Nephron progenitor cell (in vitro differentiated cells): ENCODE results near the gene RNASE8.

ENCODE experiments used
- DNase-seq: peaks from one replicate; pipeline ENCODE4 v3.0.0; 2021
- H3K27ac Mint-ChIP-seq: 2 replicates; pipeline ENCODE4 v1.8.0; 2021; ENCODE audit warnings: mild to moderate bottlenecking, moderate library complexity, mixed read lengths
- H3K27me3 Mint-ChIP-seq: 2 replicates; pipeline ENCODE4 v1.8.0; 2021; ENCODE audit warnings: mild to moderate bottlenecking, low read depth, mixed read lengths; ENCODE audit not compliant: poor library complexity
- H3K36me3 Mint-ChIP-seq: 2 replicates; pipeline ENCODE4 v1.8.0; 2021; ENCODE audit warnings: low read depth, mixed read lengths
- H3K4me1 Mint-ChIP-seq: 2 replicates; pipeline ENCODE4 v1.8.0; 2021; ENCODE audit warnings: mixed read lengths
- H3K4me3 Mint-ChIP-seq: 2 replicates; pipeline ENCODE4 v1.8.0; 2021; ENCODE audit warnings: mild to moderate bottlenecking, moderate library complexity, mixed read lengths
- H3K9me3 Mint-ChIP-seq: 2 replicates; pipeline ENCODE4 v1.8.0; 2021; ENCODE audit warnings: mild to moderate bottlenecking, moderate library complexity, mixed read lengths
- TF ChIP-seq, protein P1 (sequence below): fragments of 200-600 bp; sonication (generic); IDR thresholded peaks from 2 replicates; pipeline ENCODE4 v1.5.0; 2021; ENCODE audit warnings: antibody characterized with exemption

Gene RNASE8

GRCh38 chr14:21054768-21055145 is 2.9 kb upstream of the RNASE8 start:
- DNase-seq: no peak
- H3K4me3 Mint-ChIP-seq: no peak overlapping the region
- TF ChIP-seq, protein P1, sequence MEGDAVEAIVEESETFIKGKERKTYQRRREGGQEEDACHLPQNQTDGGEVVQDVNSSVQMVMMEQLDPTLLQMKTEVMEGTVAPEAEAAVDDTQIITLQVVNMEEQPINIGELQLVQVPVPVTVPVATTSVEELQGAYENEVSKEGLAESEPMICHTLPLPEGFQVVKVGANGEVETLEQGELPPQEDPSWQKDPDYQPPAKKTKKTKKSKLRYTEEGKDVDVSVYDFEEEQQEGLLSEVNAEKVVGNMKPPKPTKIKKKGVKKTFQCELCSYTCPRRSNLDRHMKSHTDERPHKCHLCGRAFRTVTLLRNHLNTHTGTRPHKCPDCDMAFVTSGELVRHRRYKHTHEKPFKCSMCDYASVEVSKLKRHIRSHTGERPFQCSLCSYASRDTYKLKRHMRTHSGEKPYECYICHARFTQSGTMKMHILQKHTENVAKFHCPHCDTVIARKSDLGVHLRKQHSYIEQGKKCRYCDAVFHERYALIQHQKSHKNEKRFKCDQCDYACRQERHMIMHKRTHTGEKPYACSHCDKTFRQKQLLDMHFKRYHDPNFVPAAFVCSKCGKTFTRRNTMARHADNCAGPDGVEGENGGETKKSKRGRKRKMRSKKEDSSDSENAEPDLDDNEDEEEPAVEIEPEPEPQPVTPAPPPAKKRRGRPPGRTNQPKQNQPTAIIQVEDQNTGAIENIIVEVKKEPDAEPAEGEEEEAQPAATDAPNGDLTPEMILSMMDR: no peak
- peaks cover 9% of the 10 kb centered on the region for H3K27me3 Mint-ChIP-seq
- peaks cover 35% of the 10 kb centered on the region for H3K4me1 Mint-ChIP-seq
- H3K36me3 Mint-ChIP-seq: no peaks in the 10 kb centered on the region
- peak overlapping the region; percentile 40 for H3K27ac Mint-ChIP-seq
- no peaks in the 10 kb centered on the region for H3K9me3 Mint-ChIP-seq

GRCh38 chr14:21055432-21056117 is 2.0 kb upstream of the RNASE8 start:
- H3K4me3 Mint-ChIP-seq: no peak overlapping the region
- peaks cover 15% of the 10 kb centered on the region for H3K27me3 Mint-ChIP-seq

DNA sequence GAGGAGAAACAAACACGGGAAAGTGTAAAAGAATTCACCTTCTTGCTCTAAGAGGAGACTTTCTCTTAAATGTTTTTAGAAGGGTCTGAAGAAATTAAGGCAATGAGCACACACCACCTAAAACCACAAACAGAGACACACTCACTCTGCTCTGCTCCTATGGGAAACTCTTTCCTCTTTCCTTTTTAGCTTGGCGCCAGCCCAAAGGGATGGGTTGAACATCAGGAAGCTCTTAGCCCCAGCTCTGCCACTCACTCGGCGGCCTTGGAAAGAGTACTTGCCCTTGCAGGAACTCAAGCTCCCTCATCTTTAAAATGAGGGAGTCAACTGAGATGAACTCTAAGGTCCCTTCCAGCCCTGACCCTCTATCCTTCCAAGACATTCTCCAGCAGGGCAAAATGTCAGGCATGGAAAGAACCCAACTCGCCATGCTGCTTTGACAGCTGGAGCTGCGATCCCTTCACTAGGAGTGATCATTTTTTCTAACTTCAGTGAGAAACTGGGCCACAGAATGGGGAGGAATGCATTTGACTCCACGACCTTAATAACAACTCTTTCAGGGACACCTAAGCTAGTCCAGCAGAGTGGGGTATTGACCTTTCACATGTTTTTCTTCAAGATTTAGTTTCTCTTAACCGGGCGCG is 980 bp upstream of the RNASE8 start:
- H3K27ac Mint-ChIP-seq: no peak overlapping the region
- H3K4me3 Mint-ChIP-seq: no peak overlapping the region
- H3K4me1 Mint-ChIP-seq: peaks cover 53% of the 10 kb centered on the region
- no peaks in the 10 kb centered on the region for H3K9me3 Mint-ChIP-seq
- H3K27me3 Mint-ChIP-seq: peaks cover 15% of the 10 kb centered on the region
- DNase-seq: no peak
- TF ChIP-seq, protein P1: no peak
- H3K36me3 Mint-ChIP-seq: no peaks in the 10 kb centered on the region

More at GRCh38 chr14:21055432-21056117, 2.0 kb upstream of the RNASE8 start:
- no peak for DNase-seq
- Mint-ChIP-seq H3K27ac (peak overlapping the region; percentile 94), H3K36me3 (no peaks in the 10 kb centered on the region), H3K4me1 (peaks cover 43% of the 10 kb centered on the region), H3K9me3 (no peaks in the 10 kb centered on the region)
- TF ChIP-seq, protein P1: no peak

- peak overlapping the region; percentile 71 for H3K27ac Mint-ChIP-seq
- peaks cover 10% of the 10 kb centered on the region for H3K27me3 Mint-ChIP-seq
- no peaks in the 10 kb centered on the region for H3K36me3 Mint-ChIP-seq
- H3K4me3 Mint-ChIP-seq: no peak overlapping the region
- no peaks in the 10 kb centered on the region for H3K9me3 Mint-ChIP-seq
- TF ChIP-seq, protein P1: no peak
- DNase-seq: no peak
- peaks cover 70% of the 10 kb centered on the region for H3K4me1 Mint-ChIP-seq
These were observed 1.3 kb downstream of the RNASE8 start for GRCh38 chr14:21058903-21059302.

GRCh38 chr14:21059842-21060613 is 2.4 kb downstream of the RNASE8 start:
- Mint-ChIP-seq H3K27me3 (peaks cover 11% of the 10 kb centered on the region), H3K9me3 (no peaks in the 10 kb centered on the region), H3K36me3 (no peaks in the 10 kb centered on the region), H3K4me3 (no peak overlapping the region), H3K27ac (no peak overlapping the region), H3K4me1 (peaks cover 65% of the 10 kb centered on the region)
- no peak for DNase-seq
- TF ChIP-seq, protein P1: no peak
